PC-9 (cell line): ENCODE data around the gene TAS2R50. TPM values are rescaled to one million over a fixed set of nuclear protein-coding genes. Genes with fewer than 3 reads are reported as not detected.

Experiments used
- BruUV-seq: library from RNA; stranded (reverse); fragments of 400-500 nt; replicated peaks from 2 replicates; lab custom pipeline; 2021; lab: Mats Ljungman, UMichigan
- CTCF ChIA-PET: fragments of 300-600 bp; sonication (Branson Sonifier 250); formaldehyde crosslinking; loops from one replicate; lab custom pipeline; 2022; ENCODE audit warnings: antibody characterized with exemption; lab: Charles Lee
- POLR2A ChIA-PET: fragments of 300-600 bp; sonication (Branson Sonifier 250); formaldehyde crosslinking; loops from one replicate; lab custom pipeline; 2022; ENCODE audit warnings: antibody characterized with exemption; ENCODE audit not compliant: unreplicated experiment; lab: Charles Lee
- DNase-seq, 2 experiments: peaks; one replicate each; pipeline versions ENCODE4 v3.0.0 to v3.0.0-alpha.2; 2015 to 2022; ENCODE audit warnings: mixed read lengths in 1 of 2
- H2AFZ ChIP-seq: fragments of 200-600 bp; sonication (generic); 2 replicates; pipeline ENCODE4 v1.8.1; 2017; ENCODE audit warnings: antibody characterized with exemption
- H3F3A ChIP-seq: fragments of 200-600 bp; sonication (generic); 2 replicates; pipeline ENCODE4 v1.8.1; 2017; ENCODE audit warnings: antibody characterized with exemption, mild to moderate bottlenecking, low read depth; ENCODE audit not compliant: insufficient read depth
- H3K27ac ChIP-seq: fragments of 200-600 bp; sonication (generic); 2 replicates; pipeline ENCODE4 v1.6.1; 2016; ENCODE audit warnings: mixed run types
- H3K27me3 ChIP-seq: fragments of 200-600 bp; sonication (generic); 2 replicates; pipeline ENCODE4 v1.6.1; 2016; ENCODE audit warnings: low read depth, mixed run types; ENCODE audit not compliant: insufficient read depth
- H3K36me3 ChIP-seq: fragments of 200-600 bp; sonication (generic); 2 replicates; pipeline ENCODE4 v1.6.1; 2016; ENCODE audit warnings: low read depth, mixed run types
- H3K4me1 ChIP-seq: fragments of 200-600 bp; sonication (generic); replicated peaks from 2 replicates; pipeline ENCODE4 v1.6.1; 2016; ENCODE audit warnings: mixed run types; ENCODE audit not compliant: insufficient read depth
- H3K4me2 ChIP-seq: fragments of 200-600 bp; sonication (generic); 2 replicates; pipeline ENCODE4 v1.6.1; 2017; ENCODE audit warnings: mixed run types
- H3K4me3 ChIP-seq: fragments of 200-600 bp; sonication (generic); 2 replicates; pipeline ENCODE4 v1.6.1; 2016; ENCODE audit warnings: mixed run types
- H3K79me2 ChIP-seq: fragments of 200-600 bp; sonication (generic); 2 replicates; pipeline ENCODE4 v1.6.1; 2017; ENCODE audit warnings: low read depth, mixed run types
- H3K9me2 ChIP-seq: fragments of 200-600 bp; sonication (generic); 2 replicates; pipeline ENCODE4 v1.8.1; 2017; ENCODE audit warnings: mild to moderate bottlenecking; ENCODE audit not compliant: insufficient read depth
- H3K9me3 ChIP-seq: fragments of 200-600 bp; sonication (generic); 2 replicates; pipeline ENCODE4 v1.8.1; 2016; ENCODE audit warnings: low read depth; ENCODE audit not compliant: insufficient read depth
- H4K20me1 ChIP-seq: fragments of 200-600 bp; sonication (generic); 2 replicates; pipeline ENCODE4 v1.8.1; 2017; ENCODE audit not compliant: insufficient read depth
- CTCF ChIP-seq: fragments of 200-600 bp; sonication (generic); conservative IDR thresholded peaks from 2 replicates; pipeline ENCODE4 v1.6.1; 2017; ENCODE audit warnings: mixed run types, antibody characterized with exemption, mild to moderate bottlenecking, moderate library complexity
- EZH2 ChIP-seq: fragments of 200-600 bp; sonication (generic); IDR thresholded peaks from 2 replicates; pipeline ENCODE4 v1.8.0; 2017; ENCODE audit warnings: antibody characterized with exemption, low read depth
- intact Hi-C: fragments of 100-400 bp; cut with micrococcal nuclease; formaldehyde crosslinking; loops from one replicate; pipeline ENCODE4 v1.10.0; 2022; ENCODE audit not compliant: unreplicated experiment
- total RNA-seq: library from RNA; stranded (reverse); gene quantifications from 2 replicates; pipeline ENCODE4 v1.2.3, GENCODE V29; 2021

The TAS2R50 gene
- total RNA-seq, 1 experiment from 2014 or later: 2.3 TPM

- Histone ChIP-seq H3K27me3 (no peaks in the 10 kb centered on the region), H3F3A (no peaks in the 10 kb centered on the region), H3K9me2 (no peaks in the 10 kb centered on the region), H4K20me1 (no peaks in the 10 kb centered on the region), H3K36me3 (no peaks in the 10 kb centered on the region), H3K4me3 (no peak overlapping the region), H3K4me2 (no peak overlapping the region), H3K4me1 (no peaks in the 10 kb centered on the region), H3K27ac (no peak overlapping the region), H2AFZ (no peak overlapping the region), H3K79me2 (no peaks in the 10 kb centered on the region), H3K9me3 (no peaks in the 10 kb centered on the region)
- BruUV-seq: no TSS peak
- ChIA-PET CTCF (no interaction called here), POLR2A (no interaction called here)
- DNase-seq: no peak
- no peak for TF ChIP-seq CTCF
- no peak for TF ChIP-seq EZH2
- intact Hi-C loops: no loop called here
These were observed 4.5 kb downstream of the TAS2R50 start for GRCh38 chr12:10982244-10982643.

- BruUV-seq: no TSS peak
These were observed 11.7 kb downstream of the TAS2R50 start for GRCh38 chr12:10974965-10975364.

GRCh38 chr12:10968765-10969456 is 17.8 kb downstream of the TAS2R50 start:
- no TSS peak for BruUV-seq
- H3K27ac ChIP-seq: no peak overlapping the region
- DNase-seq: no peak
- no peaks in the 10 kb centered on the region for H3K79me2 ChIP-seq
- POLR2A ChIA-PET: no interaction called here
- H4K20me1 ChIP-seq: no peaks in the 10 kb centered on the region; the same call in 1 of the 2 replicates
- no peaks in the 10 kb centered on the region for H3K9me3 ChIP-seq
- H3K36me3 ChIP-seq: no peaks in the 10 kb centered on the region
- H3K27me3 ChIP-seq: no peaks in the 10 kb centered on the region
- H3K4me1 ChIP-seq: no peaks in the 10 kb centered on the region
- no peaks in the 10 kb centered on the region for H3K9me2 ChIP-seq
- intact Hi-C loops: no loop called here
- H2AFZ ChIP-seq: no peak overlapping the region
- H3K4me2 ChIP-seq: no peak overlapping the region
- CTCF ChIA-PET: interaction anchor here (0.6 kb wide), 1 partner anchor 11 kb away, joined by 3 read pairs; no protein-coding TSS in a partner anchor
- H3K4me3 ChIP-seq: no peak overlapping the region
- no peak for TF ChIP-seq EZH2
- TF ChIP-seq CTCF: no peak
- no peaks in the 10 kb centered on the region for H3F3A ChIP-seq

More at GRCh38 chr12:10974965-10975364, 11.7 kb downstream of the TAS2R50 start:
- ChIA-PET CTCF (no interaction called here), POLR2A (no interaction called here)
- Histone ChIP-seq H3F3A (no peaks in the 10 kb centered on the region), H3K9me3 (no peaks in the 10 kb centered on the region), H3K27ac (no peak overlapping the region), H2AFZ (no peak overlapping the region), H3K79me2 (no peaks in the 10 kb centered on the region), H3K36me3 (no peaks in the 10 kb centered on the region), H3K4me3 (no peak overlapping the region), H4K20me1 (no peaks in the 10 kb centered on the region), H3K4me2 (no peak overlapping the region), H3K9me2 (no peaks in the 10 kb centered on the region), H3K27me3 (no peaks in the 10 kb centered on the region), H3K4me1 (no peaks in the 10 kb centered on the region)
- intact Hi-C loops: no loop called here
- TF ChIP-seq EZH2 (no peak), CTCF (no peak)
- no peak for DNase-seq
